ENCODE measurements around the gene STH. TPM values are rescaled to one million over a fixed set of nuclear protein-coding genes. Genes with fewer than 3 reads are reported as not detected.

STH gene
- total and polyA plus RNA-seq, 10 of the 15 experiments (the other 5 are each of a cell fraction or from before 2014, with no cell fraction given) = not detected

- ATAC-seq (no peak), DNase-seq (ENCODE audit: low read depth, low spot score) (no peak), FAIRE-seq (no peak)
- in situ Hi-C loops (cut with MboI) (no loop called here), intact Hi-C loops (cut with micrococcal nuclease; ENCODE audit: unreplicated experiment) (no loop called here)
- CTCF ChIA-PET = interaction anchor here (1.1 to 1.4 kb wide), 2 partner anchors 10 to 17 kb away, joined by 3 read pairs; no protein-coding TSS in a partner anchor
- Histone ChIP-seq H3K9me3 (replicated peaks; ENCODE audit: control insufficient read depth, insufficient read depth, low read length) (no peaks in the 10 kb centered on the region), H3K4me3 (no peak overlapping the region), H3K27me3 (replicated peaks in 1 of 2; ENCODE audit: control insufficient read depth in 2 of 2, insufficient read depth in 2 of 2, low read length in 1 of 2) (no peaks in the 10 kb centered on the region; a peak in 2 of 4 replicates), H3K27ac (ENCODE audit: control insufficient read depth, insufficient read depth) (no peak overlapping the region), H3K9ac (ENCODE audit: control insufficient read depth, insufficient read depth, low read length) (no peak overlapping the region), H2AFZ (ENCODE audit: control insufficient read depth, low read depth, low read length) (no peak overlapping the region), H3K4me2 (ENCODE audit: control insufficient read depth, insufficient read depth) (no peak overlapping the region), H3K79me2 (ENCODE audit: control insufficient read depth, insufficient read depth, low read length) (no peaks in the 10 kb centered on the region), H3K4me1 (ENCODE audit: control insufficient read depth, insufficient read depth, low read length) (no peaks in the 10 kb centered on the region), H4K20me1 (ENCODE audit: control insufficient read depth, insufficient read depth) (no peaks in the 10 kb centered on the region), H3K36me3 (ENCODE audit: control insufficient read depth in 2 of 2, insufficient read depth in 2 of 2, low read length in 1 of 2) (no peaks in the 10 kb centered on the region)
- SMC1A ChIA-PET (ENCODE audit: uncharacterized antibody, unreplicated experiment) = no interaction called here
- POLR2A ChIA-PET = no interaction called here
- no TSS peak for BruUV-seq (replicated peaks)
- WGBS (ENCODE audit: insufficient coverage, insufficient replicate concordance, low lambda C conversion rate, missing lambda C conversion rate) = 0% methylated on average over 2 of the region's 2 CpGs
- RAD21 ChIA-PET (ENCODE audit: unreplicated experiment) = no interaction called here
- no peak for TF ChIP-seq PKNOX1 (IDR thresholded peaks at IDR 0.05)
- no peak for TF ChIP-seq SUPT20H (IDR thresholded peaks at IDR 0.05; ENCODE audit: borderline replicate concordance, control insufficient read depth, low read depth, low read length)
- TF ChIP-seq BMI1 (IDR thresholded peaks at IDR 0.05; ENCODE audit: borderline replicate concordance) = no peak
- TF ChIP-seq JUNB (IDR thresholded peaks at IDR 0.05) = no peak
- TF ChIP-seq MXI1 (IDR thresholded peaks at IDR 0.05; ENCODE audit: low read depth, low read length) = no peak
- no peak for TF ChIP-seq NR2C2 (IDR thresholded peaks at IDR 0.05; ENCODE audit: borderline replicate concordance, control insufficient read depth, insufficient read length, low read depth)
- TF ChIP-seq HSF1 (IDR thresholded peaks at IDR 0.05; ENCODE audit: low read depth, low read length) = no peak
- no peak for TF ChIP-seq USF1 (IDR thresholded peaks at IDR 0.05; ENCODE audit: borderline replicate concordance, extremely low read length, insufficient read depth, low read depth, low read length)
- TF ChIP-seq MTA3 (IDR thresholded peaks at IDR 0.05; ENCODE audit: borderline replicate concordance, low read length) = no peak
- no peak for TF ChIP-seq PRDM15 (CRISPR knock-in tag; IDR thresholded peaks at IDR 0.05)
- no peak for TF ChIP-seq RELA (IDR thresholded peaks at IDR 0.05; ENCODE audit: borderline replicate concordance, partially characterized antibody)
- no peak for TF ChIP-seq E4F1 (IDR thresholded peaks at IDR 0.05; ENCODE audit: borderline replicate concordance, partially characterized antibody)
- TF ChIP-seq SMAD1 (IDR thresholded peaks at IDR 0.05; ENCODE audit: low read depth, partially characterized antibody) = no peak
These were observed 32.3 kb upstream of the STH start for GRCh38 chr17:45966606-45967280.

Measured in GM12878 (cell line).